PFSK-1 (cell line): Measurements from ENCODE around the gene INPP5A.

Experiments
- FOXP2 ChIP-seq: optimal IDR thresholded peaks from 2 replicates; pipeline ENCODE3; 2011; ENCODE audit warnings: borderline replicate concordance, control low read depth, inconsistent platforms; ENCODE audit not compliant: insufficient read depth; ENCODE audit errors: extremely low read length, extremely low read depth
- POLR2AphosphoS5 ChIP-seq: IDR thresholded peaks from 2 replicates; pipeline ENCODE4 v1.6.1; 2012; ENCODE audit warnings: low read depth, mild to moderate bottlenecking, control low read depth, low read length, moderate library complexity
- TF ChIP-seq, protein P1 (sequence below), 2 experiments: IDR thresholded peaks; 2 replicates each; pipeline versions ENCODE4 v1.6.1 to v1.8.0; 2011 to 2012; ENCODE audit warnings: low read depth in 2 of 2, low read length in 2 of 2, control low read depth in 1 of 2, inconsistent platforms in 1 of 2, mild to moderate bottlenecking in 1 of 2, moderate library complexity in 1 of 2; ENCODE audit not compliant: insufficient read depth in 1 of 2

DNA sequence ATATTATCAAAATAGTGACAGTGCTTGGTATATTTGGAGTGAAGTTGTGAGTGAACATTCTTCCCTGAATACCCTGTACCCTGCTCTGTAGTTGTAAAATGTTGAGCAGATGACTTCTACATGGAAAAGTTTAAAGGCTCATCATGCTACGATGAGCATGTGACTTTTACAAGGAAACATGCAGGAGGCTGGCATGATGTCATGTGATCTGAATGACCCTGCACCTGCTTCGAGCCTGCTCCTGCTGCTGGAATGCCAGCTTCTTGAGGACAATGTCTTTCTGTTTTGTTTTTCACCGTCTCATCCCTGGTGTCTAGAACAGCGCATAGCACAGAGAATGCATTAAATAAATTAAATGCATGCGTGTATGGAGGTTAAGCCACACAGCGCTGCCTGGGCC, 5.4 kb upstream of the INPP5A start:
- TF ChIP-seq POLR2AphosphoS5 (no peak), FOXP2 (no peak)
- TF ChIP-seq, protein P1, sequence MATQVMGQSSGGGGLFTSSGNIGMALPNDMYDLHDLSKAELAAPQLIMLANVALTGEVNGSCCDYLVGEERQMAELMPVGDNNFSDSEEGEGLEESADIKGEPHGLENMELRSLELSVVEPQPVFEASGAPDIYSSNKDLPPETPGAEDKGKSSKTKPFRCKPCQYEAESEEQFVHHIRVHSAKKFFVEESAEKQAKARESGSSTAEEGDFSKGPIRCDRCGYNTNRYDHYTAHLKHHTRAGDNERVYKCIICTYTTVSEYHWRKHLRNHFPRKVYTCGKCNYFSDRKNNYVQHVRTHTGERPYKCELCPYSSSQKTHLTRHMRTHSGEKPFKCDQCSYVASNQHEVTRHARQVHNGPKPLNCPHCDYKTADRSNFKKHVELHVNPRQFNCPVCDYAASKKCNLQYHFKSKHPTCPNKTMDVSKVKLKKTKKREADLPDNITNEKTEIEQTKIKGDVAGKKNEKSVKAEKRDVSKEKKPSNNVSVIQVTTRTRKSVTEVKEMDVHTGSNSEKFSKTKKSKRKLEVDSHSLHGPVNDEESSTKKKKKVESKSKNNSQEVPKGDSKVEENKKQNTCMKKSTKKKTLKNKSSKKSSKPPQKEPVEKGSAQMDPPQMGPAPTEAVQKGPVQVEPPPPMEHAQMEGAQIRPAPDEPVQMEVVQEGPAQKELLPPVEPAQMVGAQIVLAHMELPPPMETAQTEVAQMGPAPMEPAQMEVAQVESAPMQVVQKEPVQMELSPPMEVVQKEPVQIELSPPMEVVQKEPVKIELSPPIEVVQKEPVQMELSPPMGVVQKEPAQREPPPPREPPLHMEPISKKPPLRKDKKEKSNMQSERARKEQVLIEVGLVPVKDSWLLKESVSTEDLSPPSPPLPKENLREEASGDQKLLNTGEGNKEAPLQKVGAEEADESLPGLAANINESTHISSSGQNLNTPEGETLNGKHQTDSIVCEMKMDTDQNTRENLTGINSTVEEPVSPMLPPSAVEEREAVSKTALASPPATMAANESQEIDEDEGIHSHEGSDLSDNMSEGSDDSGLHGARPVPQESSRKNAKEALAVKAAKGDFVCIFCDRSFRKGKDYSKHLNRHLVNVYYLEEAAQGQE (IDR thresholded peaks at IDR 0.05; ENCODE audit: insufficient read depth in 1 of 2, low read depth in 2 of 2, low read length in 2 of 2) = no peak
